ENCODE measurements around the gene APIP.

APIP gene

DNA sequence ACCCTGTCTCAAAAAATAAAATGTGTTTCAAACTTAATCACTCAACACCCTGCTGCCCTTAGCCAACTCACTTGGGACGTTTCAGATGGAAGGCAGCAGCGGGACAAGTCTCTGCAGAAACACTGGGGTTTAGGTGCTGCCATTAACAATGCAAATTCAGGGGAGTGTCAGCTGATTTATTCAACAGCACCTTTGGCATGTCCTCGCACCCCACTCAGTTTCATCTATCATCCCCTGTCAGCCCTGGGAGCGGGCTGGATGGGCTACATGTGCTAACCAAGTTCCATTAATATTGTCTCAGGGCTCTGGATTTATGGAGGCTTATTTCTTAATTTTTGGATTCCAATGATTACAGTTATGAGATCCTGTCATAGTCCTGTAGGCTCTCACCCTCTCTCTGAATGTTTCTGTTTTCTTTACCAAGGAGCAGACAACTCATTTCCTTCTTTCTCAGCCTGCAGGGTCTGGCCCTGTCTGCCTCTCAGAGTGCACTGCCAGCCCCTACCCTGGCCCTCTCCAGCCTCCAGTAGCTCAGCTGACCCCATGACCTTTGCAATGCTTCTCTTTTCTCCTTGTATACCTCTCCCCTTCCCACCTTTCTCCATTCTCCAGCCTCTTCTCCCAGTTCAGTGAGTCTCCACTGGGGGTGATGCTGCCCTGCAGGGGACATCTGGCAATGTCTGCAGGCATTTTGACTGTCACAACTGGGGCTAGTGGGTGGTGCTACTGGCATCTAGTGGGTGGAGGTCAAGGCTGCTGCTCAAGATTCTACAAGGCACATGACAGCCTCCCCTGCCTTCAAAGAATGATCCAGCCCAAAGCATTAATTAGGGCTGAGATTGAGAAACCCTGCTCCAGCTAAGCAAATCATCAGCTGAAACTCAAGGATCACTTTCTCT, 79.0 kb downstream of the APIP start:
- DNase-seq, result no peak

DNA sequence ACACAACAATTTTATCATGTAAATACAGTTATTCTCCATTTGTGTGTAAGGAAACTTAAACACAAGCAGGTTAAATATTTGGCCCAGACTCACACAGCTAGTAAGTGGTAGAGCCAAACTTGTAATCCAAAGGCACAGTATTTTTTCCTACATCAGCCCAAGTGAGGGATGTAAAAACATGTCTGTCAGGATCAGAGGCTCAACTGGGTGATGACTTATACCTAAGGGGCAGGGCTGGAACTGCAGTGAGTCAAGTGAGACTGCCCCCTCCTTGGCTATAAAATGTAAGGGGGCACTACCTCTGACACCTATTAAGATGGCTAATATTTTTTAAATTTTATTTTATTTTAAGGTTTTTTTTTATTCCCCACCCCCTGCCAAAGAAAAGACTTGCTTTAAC, 82.6 kb downstream of the APIP start:
- no peak for DNase-seq
